Cardiac muscle cell (in vitro differentiated cells and primary cell): ENCODE results near the gene UBE2U. TPM values are rescaled to one million over a fixed set of nuclear protein-coding genes. Genes with fewer than 3 reads are reported as not detected.

Experiments used
- DNase-seq, 2 donors: peaks; one replicate each; pipeline versions ENCODE4 v3.0.0 to v3.0.0-alpha.2; 2010 to 2017; ENCODE audit warnings: low read depth in 1 of 2, low spot score in 1 of 2
- H3K27ac ChIP-seq: fragments of 200-600 bp; sonication (generic); 2 replicates; pipeline ENCODE4 v1.5.1; 2016
- H3K27me3 ChIP-seq: fragments of 200-600 bp; sonication (generic); 2 replicates; pipeline ENCODE4 v1.6.0; 2016; ENCODE audit warnings: control low read depth
- H3K36me3 ChIP-seq: fragments of 200-600 bp; sonication (generic); 2 replicates; pipeline ENCODE4 v1.5.1; 2016; ENCODE audit warnings: control low read depth
- H3K4me1 ChIP-seq: fragments of 200-600 bp; sonication (generic); 2 replicates; pipeline ENCODE4 v1.8.1; 2017; ENCODE audit warnings: low read depth, mild to moderate bottlenecking, mixed run types
- H3K4me3 ChIP-seq: fragments of 200-600 bp; sonication (generic); 2 replicates; pipeline ENCODE4 v1.5.1; 2016; ENCODE audit warnings: mild to moderate bottlenecking
- H3K9me3 ChIP-seq: fragments of 200-600 bp; sonication (generic); 2 replicates; pipeline ENCODE4 v1.5.1; 2017; ENCODE audit warnings: low read depth, mild to moderate bottlenecking, control low read depth
- polyA plus RNA-seq: library from polyadenylated mRNA; unstranded; fragments of >200 nt; fragmentation: Nextera tagmentation; extraction: Ambion mirVana; gene quantifications from 2 replicates; pipeline ENCODE4 v1.2.1, GENCODE V29; 2016
- total RNA-seq: library from RNA; depleted of rRNA; stranded (reverse); fragments of >200 nt; gene quantifications from 2 replicates; pipeline ENCODE4 v1.2.3, GENCODE V29; 2016
- TF ChIP-seq, protein P1 (sequence below): IDR thresholded peaks from 2 replicates; pipeline ENCODE4 v1.5.1; 2012; ENCODE audit warnings: low read depth, mild to moderate bottlenecking, low read length

Gene UBE2U
- total and polyA plus RNA-seq, 2 experiments from 2014 or later: not detected

DNA sequence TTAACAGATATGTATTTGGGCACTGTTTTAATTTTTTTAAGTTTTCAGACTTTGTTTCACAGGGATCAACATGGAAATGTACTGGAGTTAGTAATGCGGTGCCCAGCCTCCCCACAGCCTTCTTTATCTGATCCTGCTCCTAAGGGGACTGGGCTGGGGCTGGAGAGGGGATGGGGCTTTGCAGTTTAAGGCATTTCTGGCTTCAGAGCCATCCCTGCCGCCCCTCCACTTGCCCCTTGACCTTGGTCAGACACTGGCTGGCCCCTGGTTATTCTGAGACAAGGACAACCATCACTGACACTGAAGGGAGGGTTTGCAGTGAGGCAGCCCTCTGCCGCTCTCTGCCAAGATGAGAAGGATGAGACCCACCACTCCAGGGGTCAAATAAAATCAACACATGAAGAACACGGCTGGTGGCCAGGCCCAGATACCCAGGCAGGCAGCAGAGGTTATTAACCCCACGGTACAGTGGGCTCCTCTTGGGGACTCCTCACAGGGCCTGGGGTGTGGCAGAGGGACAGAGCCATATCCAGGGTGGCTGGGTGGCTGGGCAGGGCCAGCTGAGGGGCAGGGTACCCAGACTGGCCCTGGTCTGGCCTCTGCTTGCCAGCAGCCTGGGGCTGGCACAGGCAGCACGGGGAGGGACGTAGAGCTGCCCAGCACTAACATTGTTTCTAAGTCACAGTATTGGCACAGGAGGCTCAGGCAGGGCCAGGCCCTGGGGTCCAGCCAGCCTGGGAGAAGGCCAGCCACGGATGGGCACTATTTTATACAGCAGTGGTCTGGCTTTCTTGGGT is 7.2 kb upstream of the UBE2U start:
- Histone ChIP-seq H3K27ac (no peak overlapping the region), H3K4me1 (peaks cover 11% of the 10 kb centered on the region), H3K36me3 (no peaks in the 10 kb centered on the region), H3K4me3 (no peak overlapping the region), H3K9me3 (no peaks in the 10 kb centered on the region), H3K27me3 (no peaks in the 10 kb centered on the region)
- TF ChIP-seq, protein P1, sequence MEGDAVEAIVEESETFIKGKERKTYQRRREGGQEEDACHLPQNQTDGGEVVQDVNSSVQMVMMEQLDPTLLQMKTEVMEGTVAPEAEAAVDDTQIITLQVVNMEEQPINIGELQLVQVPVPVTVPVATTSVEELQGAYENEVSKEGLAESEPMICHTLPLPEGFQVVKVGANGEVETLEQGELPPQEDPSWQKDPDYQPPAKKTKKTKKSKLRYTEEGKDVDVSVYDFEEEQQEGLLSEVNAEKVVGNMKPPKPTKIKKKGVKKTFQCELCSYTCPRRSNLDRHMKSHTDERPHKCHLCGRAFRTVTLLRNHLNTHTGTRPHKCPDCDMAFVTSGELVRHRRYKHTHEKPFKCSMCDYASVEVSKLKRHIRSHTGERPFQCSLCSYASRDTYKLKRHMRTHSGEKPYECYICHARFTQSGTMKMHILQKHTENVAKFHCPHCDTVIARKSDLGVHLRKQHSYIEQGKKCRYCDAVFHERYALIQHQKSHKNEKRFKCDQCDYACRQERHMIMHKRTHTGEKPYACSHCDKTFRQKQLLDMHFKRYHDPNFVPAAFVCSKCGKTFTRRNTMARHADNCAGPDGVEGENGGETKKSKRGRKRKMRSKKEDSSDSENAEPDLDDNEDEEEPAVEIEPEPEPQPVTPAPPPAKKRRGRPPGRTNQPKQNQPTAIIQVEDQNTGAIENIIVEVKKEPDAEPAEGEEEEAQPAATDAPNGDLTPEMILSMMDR: no peak
- DNase-seq: no peak

DNA sequence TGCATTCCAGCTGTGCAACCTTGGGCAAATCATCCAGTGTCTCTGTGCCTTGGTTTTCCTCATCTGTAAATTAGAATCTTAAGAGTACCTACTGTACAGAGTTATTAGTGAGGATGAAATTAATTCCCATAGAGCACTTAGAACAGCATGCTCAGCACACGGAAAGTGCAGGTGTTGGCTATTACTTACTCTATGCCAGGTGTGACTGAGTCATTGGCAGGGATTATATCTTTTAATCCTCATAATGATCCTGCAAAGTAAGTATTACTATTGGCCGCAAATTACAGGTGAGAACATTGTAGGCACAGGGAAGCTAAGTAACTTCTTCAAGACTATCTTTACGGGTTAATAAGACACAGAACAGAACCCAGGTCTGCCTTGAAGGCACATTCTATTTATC is 6.3 kb upstream of the UBE2U start:
- Histone ChIP-seq H3K4me3 (no peak overlapping the region), H3K9me3 (no peaks in the 10 kb centered on the region), H3K27ac (no peak overlapping the region), H3K27me3 (no peaks in the 10 kb centered on the region), H3K36me3 (no peaks in the 10 kb centered on the region), H3K4me1 (peaks cover 11% of the 10 kb centered on the region)
- no peak for DNase-seq
- TF ChIP-seq, protein P1: no peak

DNA sequence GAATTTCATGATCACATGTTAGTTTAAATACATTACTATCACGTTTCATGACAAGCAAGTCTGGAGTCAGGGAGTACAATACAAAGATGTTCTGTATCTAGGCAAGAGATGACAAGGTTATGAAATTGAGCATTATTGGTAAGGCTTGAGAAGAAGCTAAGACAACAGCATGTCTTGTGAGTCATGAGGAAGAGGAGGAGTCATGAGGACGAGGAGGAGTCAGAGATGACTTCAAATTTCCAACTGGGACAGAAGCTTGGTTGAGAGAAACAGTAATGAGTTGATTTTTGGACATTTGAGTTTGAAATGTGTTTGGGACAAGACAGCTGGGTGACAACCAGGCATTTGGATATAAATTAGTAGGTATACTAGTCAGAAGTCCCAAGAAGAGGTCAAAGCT is 4.3 kb upstream of the UBE2U start:
- peaks cover 11% of the 10 kb centered on the region for H3K4me1 ChIP-seq
- H3K27ac ChIP-seq: no peak overlapping the region
- DNase-seq: no peak
- TF ChIP-seq, protein P1: no peak
- H3K9me3 ChIP-seq: no peaks in the 10 kb centered on the region
- H3K27me3 ChIP-seq: no peaks in the 10 kb centered on the region
- no peaks in the 10 kb centered on the region for H3K36me3 ChIP-seq
- H3K4me3 ChIP-seq: no peak overlapping the region

- Histone ChIP-seq H3K27ac (no peak overlapping the region), H3K9me3 (no peaks in the 10 kb centered on the region), H3K27me3 (no peaks in the 10 kb centered on the region), H3K36me3 (no peaks in the 10 kb centered on the region), H3K4me3 (no peak overlapping the region), H3K4me1 (peaks cover 11% of the 10 kb centered on the region)
- TF ChIP-seq, protein P1: no peak
- DNase-seq: no peak
These were observed 3.4 kb upstream of the UBE2U start for GRCh38 chr1:64200064-64200463.

DNA sequence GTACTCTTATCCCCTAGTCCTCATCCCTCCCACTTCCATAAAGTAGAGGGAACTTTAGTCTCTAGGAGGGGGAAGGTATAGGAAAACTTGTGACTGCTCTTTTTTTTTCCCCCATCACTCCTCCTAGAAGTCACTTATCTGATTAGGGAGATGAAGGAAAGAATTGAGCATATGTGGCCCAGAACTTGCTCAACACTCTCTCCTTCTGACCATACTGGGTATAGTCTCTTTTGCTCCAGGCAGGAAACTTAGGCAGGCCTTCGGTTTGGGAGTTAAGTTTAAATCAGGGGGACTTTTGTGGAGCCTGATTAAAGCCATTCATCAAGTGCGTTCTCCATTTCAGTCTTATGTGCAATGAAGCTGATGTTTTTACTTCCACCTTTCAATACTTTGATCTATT is 5.8 kb downstream of the UBE2U start:
- Histone ChIP-seq H3K27me3 (no peaks in the 10 kb centered on the region), H3K27ac (no peak overlapping the region), H3K9me3 (no peaks in the 10 kb centered on the region), H3K4me1 (no peaks in the 10 kb centered on the region), H3K36me3 (no peaks in the 10 kb centered on the region), H3K4me3 (no peak overlapping the region)
- TF ChIP-seq, protein P1: no peak
- no peak for DNase-seq
